Loucy (cell line): ENCODE measurements around the gene CLIC3.

Source experiments
- CTCF ChIP-seq: fragments of 200-600 bp; sonication (generic); conservative IDR thresholded peaks from 2 replicates; pipeline ENCODE4 v1.5.1; 2014; ENCODE audit warnings: mild to moderate bottlenecking, antibody characterized with exemption, low read length
- EZH2phosphoT487 ChIP-seq: fragments of 200-600 bp; IDR thresholded peaks from 2 replicates; pipeline ENCODE4 v1.6.1; 2018; ENCODE audit warnings: antibody characterized with exemption, mild to moderate bottlenecking, moderate library complexity, borderline replicate concordance

GRCh38 chr9:137037035-137037434, 40.7 kb upstream of the CLIC3 start:
- TF ChIP-seq CTCF (no peak), EZH2phosphoT487 (no peak)
